H1 (cell line): ENCODE results near the gene CCL7. TPM values are rescaled to one million over a fixed set of nuclear protein-coding genes. Genes with fewer than 3 reads are reported as not detected.

Experiments
- CTCF ChIA-PET: fragments of 300-600 bp; sonication (Branson Sonifier 250); formaldehyde crosslinking; loops from one replicate; lab custom pipeline; 2021; ENCODE audit not compliant: partially characterized antibody; lab: Charles Lee
- POLR2A ChIA-PET: fragments of 300-600 bp; sonication (Branson Sonifier 250); formaldehyde crosslinking; loops from one replicate; lab custom pipeline; 2021; ENCODE audit warnings: inconsistent platforms; ENCODE audit not compliant: partially characterized antibody; lab: Charles Lee
- DNase-seq, 2 experiments: peaks; one replicate each; pipeline versions ENCODE4 v3.0.0 to v3.0.0-alpha.2; 2010 to 2022; ENCODE audit warnings: low spot score in 2 of 2, low read depth in 1 of 2, mixed read lengths in 1 of 2
- FAIRE-seq: peaks from 2 replicates; lab custom pipeline; 2011; peaks lifted over from hg19 to GRCh38; lab: Jason Lieb, UNC
- H2AFZ ChIP-seq: 2 replicates; pipeline ENCODE4 v1.8.1; 2012; ENCODE audit warnings: low read length, inconsistent platforms
- H2AK5ac ChIP-seq: 2 replicates; pipeline ENCODE4 v1.6.1; 2013; ENCODE audit warnings: low read depth, low read length
- H2BK120ac ChIP-seq: replicated peaks from 2 replicates; pipeline ENCODE3; 2013; ENCODE audit warnings: low read depth, low read length, inconsistent platforms
- H2BK12ac ChIP-seq: 2 replicates; pipeline ENCODE4 v1.6.1; 2013; ENCODE audit warnings: low read depth, low read length
- H2BK15ac ChIP-seq: 2 replicates; pipeline ENCODE4 v1.6.1; 2013; ENCODE audit warnings: low read length
- H2BK20ac ChIP-seq: 2 replicates; pipeline ENCODE4 v1.6.1; 2013; ENCODE audit warnings: low read length
- H2BK5ac ChIP-seq: 2 replicates; pipeline ENCODE4 v1.6.1; 2013; ENCODE audit warnings: low read depth, low read length
- H3K14ac ChIP-seq: 2 replicates; pipeline ENCODE4 v1.6.1; 2013; ENCODE audit warnings: inconsistent platforms; ENCODE audit not compliant: insufficient read length
- H3K18ac ChIP-seq: 2 replicates; pipeline ENCODE4 v1.6.1; 2013; ENCODE audit warnings: low read length; ENCODE audit errors: extremely low read depth
- H3K23ac ChIP-seq: 2 replicates; pipeline ENCODE4 v1.6.1; 2013; ENCODE audit warnings: inconsistent platforms; ENCODE audit not compliant: insufficient read length
- H3K23me2 ChIP-seq: 2 replicates; pipeline ENCODE4 v1.6.1; 2013; ENCODE audit warnings: low read depth, low read length
- H3K27ac ChIP-seq: 2 replicates; pipeline ENCODE4 v1.6.1; 2011; ENCODE audit warnings: low read depth, low read length, inconsistent platforms
- H3K27me3 ChIP-seq, 4 experiments: replicated peaks in 1 of 4; 1 replicate in 1 of 4; 2 replicates in 3 of 4; pipeline versions ENCODE4 v1.6.1 to v1.8.1; 2011 to 2013; ENCODE audit warnings: low read length in 3 of 4, mild to moderate bottlenecking in 3 of 4, inconsistent platforms in 2 of 4, mixed read lengths in 2 of 4, moderate library complexity in 1 of 4; ENCODE audit not compliant: control insufficient read depth in 3 of 4, insufficient read depth in 3 of 4; ENCODE audit errors: extremely low read depth in 1 of 4
- H3K36me3 ChIP-seq, 4 experiments: 2 replicates each; pipeline versions ENCODE4 v1.6.1 to v1.8.1; 2011 to 2013; ENCODE audit warnings: mild to moderate bottlenecking in 4 of 4, low read length in 3 of 4, moderate library complexity in 2 of 4, control low read depth in 1 of 4, inconsistent platforms in 1 of 4; ENCODE audit not compliant: insufficient read depth in 4 of 4, control insufficient read depth in 2 of 4
- H3K4ac ChIP-seq: replicated peaks from 2 replicates; pipeline ENCODE3; 2013; ENCODE audit warnings: low read length, low read depth, mixed read lengths, inconsistent platforms; ENCODE audit not compliant: insufficient read length
- H3K4me1 ChIP-seq, 4 experiments: replicated peaks in 1 of 4; 1 replicate in 1 of 4; 2 replicates in 3 of 4; pipeline versions ENCODE4 v1.6.1 to v1.8.1; 2011 to 2013; ENCODE audit warnings: low read length in 3 of 4, inconsistent platforms in 2 of 4, mixed read lengths in 1 of 4; ENCODE audit not compliant: insufficient read depth in 4 of 4, control insufficient read depth in 3 of 4
- H3K4me2 ChIP-seq, 2 experiments: 2 replicates each; pipeline versions ENCODE4 v1.6.1 to v1.8.1; 2011 to 2013; ENCODE audit warnings: low read depth in 2 of 2, low read length in 2 of 2, control low read depth in 1 of 2, inconsistent platforms in 1 of 2, mild to moderate bottlenecking in 1 of 2; ENCODE audit not compliant: insufficient read depth in 1 of 2
- H3K4me3 ChIP-seq, 4 experiments: fragments of 200-600, 300-600 bp in 1 of 4; sonication (generic), shearing (Covaris generic), sonication (Bioruptor Twin) in 1 of 4; 2 replicates each; pipeline versions ENCODE4 v1.5.1 to v1.8.1; 2011 to 2016; ENCODE audit warnings: low read length in 4 of 4, low read depth in 3 of 4, control low read depth in 2 of 4, inconsistent platforms in 2 of 4, mild to moderate bottlenecking in 2 of 4, mixed read lengths in 1 of 4, moderate library complexity in 1 of 4; ENCODE audit not compliant: insufficient read depth in 2 of 4; ENCODE audit errors: extremely low read depth in 1 of 4
- H3K56ac ChIP-seq: replicated peaks from 2 replicates; pipeline ENCODE3; 2013; ENCODE audit warnings: low read depth, mild to moderate bottlenecking, mixed read lengths, low read length, inconsistent platforms; ENCODE audit not compliant: insufficient read length
- H3K79me1 ChIP-seq: 2 replicates; pipeline ENCODE4 v1.6.1; 2013; ENCODE audit warnings: low read depth, low read length, control low read depth
- H3K79me2 ChIP-seq, 2 experiments: 2 replicates each; pipeline versions ENCODE4 v1.6.1 to v1.8.1; 2012 to 2013; ENCODE audit warnings: low read length in 2 of 2, mild to moderate bottlenecking in 2 of 2, inconsistent platforms in 1 of 2; ENCODE audit not compliant: insufficient read depth in 2 of 2, control insufficient read depth in 1 of 2
- H3K9ac ChIP-seq, 4 experiments: replicated peaks in 1 of 4; 1 replicate in 1 of 4; 2 replicates in 3 of 4; pipeline versions ENCODE4 v1.6.1 to v1.8.1; 2011 to 2013; ENCODE audit warnings: low read depth in 3 of 4, low read length in 3 of 4, control low read depth in 2 of 4, mild to moderate bottlenecking in 2 of 4, moderate library complexity in 2 of 4, inconsistent platforms in 1 of 4; ENCODE audit errors: extremely low read depth in 1 of 4
- H3K9me3 ChIP-seq, 2 experiments: 2 replicates each; pipeline versions ENCODE4 v1.6.1 to v1.8.1; 2012 to 2013; ENCODE audit warnings: mild to moderate bottlenecking in 2 of 2, moderate library complexity in 2 of 2, control low read depth in 1 of 2, inconsistent platforms in 1 of 2, low read depth in 1 of 2, low read length in 1 of 2, mixed read lengths in 1 of 2; ENCODE audit not compliant: insufficient read depth in 2 of 2
- H4K20me1 ChIP-seq, 2 experiments: replicated peaks in 1 of 2; 2 replicates each; pipeline versions ENCODE3 to v1.8.1; 2011 to 2013; ENCODE audit warnings: inconsistent platforms in 2 of 2, low read length in 2 of 2, mild to moderate bottlenecking in 1 of 2; ENCODE audit not compliant: insufficient read depth in 2 of 2, control insufficient read depth in 1 of 2
- H4K5ac ChIP-seq: 2 replicates; pipeline ENCODE4 v1.6.1; 2013; ENCODE audit warnings: low read length, low read depth, mixed read lengths, inconsistent platforms; ENCODE audit not compliant: insufficient read length
- H4K8ac ChIP-seq: 2 replicates; pipeline ENCODE4 v1.8.0; 2013; ENCODE audit warnings: mild to moderate bottlenecking, moderate library complexity, low read length, inconsistent platforms; ENCODE audit not compliant: insufficient read depth; ENCODE audit errors: extremely low read depth
- H4K91ac ChIP-seq: replicated peaks from 2 replicates; pipeline ENCODE3; 2013; ENCODE audit warnings: low read length, mixed read lengths, inconsistent platforms; ENCODE audit not compliant: insufficient read length
- CEBPB ChIP-seq: IDR thresholded peaks from 2 replicates; pipeline ENCODE4 v1.6.1; 2012; ENCODE audit warnings: low read depth, low read length
- POLR2A ChIP-seq, 2 experiments: IDR thresholded peaks; 1 replicate in 1 of 2; 2 replicates in 1 of 2; pipeline ENCODE4 v1.6.1; 2011; ENCODE audit warnings: low read depth in 2 of 2, low read length in 2 of 2, mild to moderate bottlenecking in 2 of 2; ENCODE audit errors: control extremely low read depth in 1 of 2
- POU5F1 ChIP-seq: IDR thresholded peaks from 2 replicates; pipeline ENCODE4 v1.6.1; 2011; ENCODE audit warnings: low read depth, mild to moderate bottlenecking, low read length, moderate library complexity
- SUZ12 ChIP-seq: fragments of 200-600 bp; sonication (generic); IDR thresholded peaks from 2 replicates; pipeline ENCODE4 v1.6.1; 2012; ENCODE audit warnings: mild to moderate bottlenecking, inconsistent platforms, low read length, moderate library complexity, mixed read lengths
- WGBS, 2 experiments: shearing (Covaris generic) in 1 of 2; methylation state at CpG; one replicate each; pipeline versions ENCODE4 v1.1.6 to v1.1.7; 2013 to 2015; ENCODE audit warnings: low lambda C conversion rate in 2 of 2, mixed read lengths in 2 of 2, inconsistent platforms in 1 of 2, low coverage in 1 of 2, missing lambda C conversion rate in 1 of 2; ENCODE audit not compliant: insufficient replicate concordance in 2 of 2, insufficient coverage in 1 of 2, insufficient read length in 1 of 2; ENCODE audit errors: extremely low coverage in 1 of 2, missing lambda C conversion rate in 1 of 2; 5-methylcytosine and 5-hydroxymethylcytosine counted together
- polyA plus RNA-seq, 7 experiments: library from polyadenylated mRNA; depleted of rRNA in 3 of 7; stranded (reverse) in 5 of 7; unstranded in 2 of 7; fragments of >200 nt in 5 of 7; fragments of 200-250 nt in 2 of 7; gene quantifications; 1 replicate in 5 of 7; 2 replicates in 1 of 7; 4 replicates in 1 of 7; pipeline versions ENCODE4 v1.2.1 to v1.2.3, GENCODE V29; 2011 to 2013; ENCODE audit warnings: missing spikeins in 2 of 7, mixed read lengths in 2 of 7
- total RNA-seq: library from RNA; stranded (reverse); fragmentation: NEBNext Ultra II Directional; extraction: Animal tissue kit (Norgen Biotek cat#: 25700); gene quantifications from 2 replicates; pipeline ENCODE4 v1.2.1, GENCODE V29; 2021

The CCL7 gene
- total and polyA plus RNA-seq, 2 of the 8 experiments (the other 6 are each of a cell fraction or from before 2014, with no cell fraction given), result not detected

GRCh38 chr17:34246881-34247280 is 23.1 kb upstream of the CCL7 start:
- Histone ChIP-seq H3K9me3 (no peaks in the 10 kb centered on the region), H3K79me1 (no peaks in the 10 kb centered on the region), H3K27me3 (peaks cover 0 to 3% (median 0%) of the 10 kb centered on the region in 4 experiments; a peak in 1 of 7 replicates), H3K4me2 (no peak overlapping the region), H3K79me2 (no peaks in the 10 kb centered on the region), H2BK12ac (no peak overlapping the region), H3K23me2 (no peaks in the 10 kb centered on the region), H2BK15ac (no peak overlapping the region), H2BK5ac (no peak overlapping the region), H3K4ac (no peak overlapping the region), H3K4me3 (no peak overlapping the region), H2BK20ac (no peak overlapping the region), H3K27ac (no peak overlapping the region), H2AK5ac (no peak overlapping the region), H2BK120ac (no peak overlapping the region), H4K8ac (no peak overlapping the region), H2AFZ (no peak overlapping the region), H4K5ac (no peak overlapping the region), H3K4me1 (peaks cover 0 to 5% (median 3%) of the 10 kb centered on the region in 4 experiments; a peak in 3 of 7 replicates), H4K20me1 (no peaks in the 10 kb centered on the region), H3K23ac (no peak overlapping the region), H4K91ac (no peak overlapping the region), H3K36me3 (no peaks in the 10 kb centered on the region), H3K18ac (no peak overlapping the region), H3K56ac (no peak overlapping the region), H3K14ac (no peak overlapping the region), H3K9ac (no peak overlapping the region)
- ChIA-PET POLR2A (no interaction called here), CTCF (interaction anchor here (0.6 to 1.5 kb wide), 2 partner anchors 46 to 1860 kb away, joined by 3 to 4 read pairs; no protein-coding TSS in a partner anchor)
- TF ChIP-seq SUZ12 (no peak), POLR2A (IDR thresholded peaks at IDR 0.05; ENCODE audit: control extremely low read depth in 1 of 2, low read depth in 2 of 2, low read length in 2 of 2) (no peak), CEBPB (no peak), POU5F1 (no peak)
- DNase-seq (no peak), FAIRE-seq (no peak)
- WGBS, 2 experiments, result 85% methylated on average over 3 of the region's 3 CpGs; no CpG with 5 or more reads in 1 of the 2 experiments
